ENCODE results near the gene CDIPT.
"Not testable (repeated sequence)": the region's sequence is repeated elsewhere in the genome, so short reads cannot be mapped to it uniquely, and the experiment has no call there.

Gene CDIPT

GRCh38 chr16:29897333-29897732, 34.3 kb upstream of the CDIPT start:
- no peak for DNase-seq (ENCODE audit: low read depth in 1 of 2, low spot score in 1 of 2)

DNA sequence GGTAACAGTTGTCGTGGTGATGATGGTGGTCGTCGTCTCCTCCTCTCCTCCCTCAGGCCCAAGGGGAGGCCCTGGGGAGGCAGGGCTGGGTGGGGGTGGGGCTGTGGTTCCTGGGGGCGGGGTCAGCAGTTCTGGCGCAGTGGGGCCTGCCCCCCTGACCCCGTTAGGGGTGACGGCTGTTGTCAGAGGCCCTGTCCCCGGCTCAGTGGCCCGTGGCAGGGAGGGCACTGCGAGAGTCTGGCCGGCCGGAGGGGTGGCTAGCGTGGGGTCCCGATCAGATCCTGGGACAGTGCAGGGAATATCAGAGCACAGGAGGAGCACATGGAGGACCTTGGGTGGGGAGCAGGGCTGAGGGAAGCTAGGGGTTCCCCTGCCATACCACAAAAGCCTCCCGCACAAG, 33.8 kb upstream of the CDIPT start:
- no peak for DNase-seq (ENCODE audit: low read depth in 1 of 2, low spot score in 1 of 2)

DNA sequence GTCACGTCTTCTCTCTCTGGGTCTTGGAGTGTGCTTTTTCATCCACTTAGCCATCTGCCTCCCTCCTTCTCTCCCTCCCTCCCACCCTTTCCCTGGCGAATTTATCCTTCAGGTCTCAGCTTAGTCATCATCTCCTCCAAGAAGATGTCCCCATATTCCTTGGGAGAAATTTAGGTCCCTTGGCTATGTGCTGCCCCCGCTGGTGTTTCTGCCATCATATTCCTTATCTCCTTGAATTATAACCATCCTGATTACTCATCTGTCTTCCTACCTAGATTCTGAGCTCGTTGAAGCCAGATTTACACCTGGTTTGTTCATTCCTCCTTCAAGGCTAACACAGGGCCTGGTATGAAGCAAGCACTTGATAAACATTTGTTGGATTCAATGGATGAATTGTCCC, 31.3 kb upstream of the CDIPT start:
- no peak for DNase-seq (ENCODE audit: low read depth in 1 of 2, low spot score in 1 of 2)

- no peak for DNase-seq (ENCODE audit: low read depth in 1 of 2, low spot score in 1 of 2)
These were observed 30.5 kb upstream of the CDIPT start for GRCh38 chr16:29893553-29893952.

- no peak for DNase-seq (ENCODE audit: low read depth in 1 of 2, low spot score in 1 of 2)
These were observed 29.4 kb upstream of the CDIPT start for GRCh38 chr16:29892458-29892813.

GRCh38 chr16:29891525-29892457, 28.8 kb upstream of the CDIPT start:
- DNase-seq (ENCODE audit: low read depth in 1 of 2, low spot score in 1 of 2), result no peak

DNA sequence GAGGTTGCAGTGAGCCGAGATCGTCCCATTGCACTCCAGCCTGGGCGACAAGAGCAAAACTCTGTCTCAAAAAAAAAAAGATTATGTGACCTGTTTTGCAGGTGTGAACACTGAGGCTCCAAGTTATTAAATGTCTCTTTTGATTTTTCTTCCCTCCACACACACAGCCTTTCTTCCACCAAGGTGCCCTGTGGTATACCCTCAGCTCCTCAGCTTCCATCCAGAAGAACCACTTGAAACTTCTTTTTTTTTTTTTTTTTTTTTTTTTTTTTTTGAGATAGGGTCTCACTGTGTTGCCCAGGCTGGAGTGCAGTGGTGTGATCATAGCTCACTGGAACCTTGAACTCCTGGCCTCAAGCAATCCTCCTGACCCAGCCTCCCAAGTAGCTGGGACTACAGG, 26.3 kb upstream of the CDIPT start:
- not testable (repeated sequence) for DNase-seq (ENCODE audit: low read depth in 1 of 2, low spot score in 1 of 2)

DNA sequence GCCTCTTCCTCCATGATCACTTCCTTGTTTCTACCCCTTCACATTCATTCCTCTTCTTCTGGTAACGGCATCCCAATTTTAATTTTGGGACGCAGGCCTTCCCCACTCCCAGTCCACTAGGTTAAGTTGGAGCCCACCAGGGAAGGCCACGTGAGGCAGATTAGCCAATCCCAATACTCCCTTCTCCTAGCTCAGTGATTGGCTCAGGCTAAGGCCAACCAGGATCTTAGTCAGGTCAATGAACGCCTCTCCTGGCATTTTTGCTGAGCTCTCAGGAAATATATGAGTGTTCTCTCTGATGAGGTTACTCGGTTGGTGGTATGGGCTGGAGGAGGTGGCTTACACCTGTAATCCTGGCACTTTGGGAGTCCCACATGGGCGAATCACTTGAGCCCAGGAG, 21.0 kb upstream of the CDIPT start:
- DNase-seq (ENCODE audit: low read depth in 1 of 2, low spot score in 1 of 2), result no peak

GRCh38 chr16:29881050-29881449, 18.0 kb upstream of the CDIPT start:
- no peak for DNase-seq (ENCODE audit: low read depth in 1 of 2, low spot score in 1 of 2)

GRCh38 chr16:29878172-29878571, 15.1 kb upstream of the CDIPT start:
- DNase-seq (ENCODE audit: low read depth in 1 of 2, low spot score in 1 of 2), result no peak

DNA sequence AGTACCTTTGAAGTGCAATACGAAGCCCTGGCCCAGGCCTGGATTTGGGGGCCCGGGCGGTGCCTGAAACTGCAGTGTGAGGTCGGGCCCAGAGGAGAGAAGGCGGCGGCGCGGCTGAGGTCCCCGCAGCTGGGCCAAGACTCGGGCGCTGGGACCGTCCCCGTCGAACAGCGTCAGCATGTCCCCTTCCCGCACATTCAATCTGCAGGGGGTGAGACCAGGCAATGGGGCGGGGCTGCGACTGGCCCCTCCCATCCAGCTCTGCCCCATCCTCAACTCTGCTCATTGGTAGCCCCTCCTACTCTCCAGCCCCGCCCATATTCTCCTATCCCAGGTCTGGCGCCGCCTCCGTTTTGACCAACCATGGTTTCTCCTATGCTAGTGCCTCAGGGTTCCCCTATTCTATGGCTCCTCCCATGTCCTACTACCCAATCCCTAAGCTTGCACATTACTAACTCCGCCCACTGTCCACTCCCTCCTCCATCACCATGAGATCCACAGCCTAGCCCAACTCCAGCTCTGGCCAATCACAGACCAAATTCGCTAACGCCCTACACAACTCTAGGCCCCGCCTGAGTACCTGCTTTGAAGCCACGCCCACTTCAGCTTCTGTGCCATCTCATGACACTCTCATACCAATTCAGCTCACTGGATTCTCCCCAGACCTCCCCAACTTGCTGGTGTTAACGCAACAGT, 14.4 kb upstream of the CDIPT start:
- DNase-seq (ENCODE audit: low read depth in 1 of 2, low spot score in 1 of 2), result no peak

- DNase-seq (ENCODE audit: low read depth in 1 of 2, low spot score in 1 of 2), result peak in 1 of 2 donors; percentile 13
These were observed 13.7 kb upstream of the CDIPT start for GRCh38 chr16:29876594-29877249.

- DNase-seq (ENCODE audit: low read depth in 1 of 2, low spot score in 1 of 2), result no peak
These were observed 13.2 kb upstream of the CDIPT start for GRCh38 chr16:29876217-29876593.

DNA sequence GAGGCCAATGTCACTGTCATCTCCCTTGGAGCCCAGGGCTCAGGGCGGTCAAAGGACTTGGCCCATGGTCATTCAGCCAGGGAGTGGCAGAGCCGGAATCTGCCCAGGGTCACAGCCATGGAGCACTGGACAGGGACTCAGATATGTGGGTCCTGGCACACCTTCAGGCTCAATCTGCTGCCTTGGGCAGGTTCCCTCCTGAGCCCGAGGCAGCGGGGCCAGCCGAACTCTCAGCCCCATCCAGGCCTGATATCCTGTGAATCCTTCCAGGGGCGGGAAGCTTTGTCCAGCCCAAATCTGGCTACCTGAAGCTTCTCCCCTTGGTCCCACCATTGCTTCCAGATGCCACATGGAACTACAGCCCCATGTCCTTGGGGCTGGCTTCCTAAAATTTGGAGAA, 12.2 kb upstream of the CDIPT start:
- DNase-seq (ENCODE audit: low read depth in 1 of 2, low spot score in 1 of 2), result no peak

DNA sequence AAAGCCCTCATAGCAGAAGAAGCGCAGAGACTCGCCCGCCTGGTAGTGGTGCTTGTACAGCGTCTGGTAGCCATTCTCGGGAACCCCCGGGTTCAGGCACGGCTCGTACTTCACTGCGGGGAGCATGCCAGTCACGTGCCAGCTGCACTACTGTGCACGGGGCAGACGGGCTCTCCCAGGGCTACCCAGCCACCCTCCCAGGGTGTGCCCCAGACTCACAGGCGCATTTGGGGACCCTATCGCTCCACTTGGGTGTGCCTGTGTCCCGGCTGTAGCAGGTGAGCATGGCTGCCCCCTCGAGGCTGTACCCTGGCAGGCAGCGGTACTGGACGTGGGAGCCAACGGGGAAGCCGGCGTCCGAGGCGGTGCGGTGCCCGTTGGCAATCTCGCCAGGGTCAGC, 10.3 kb upstream of the CDIPT start:
- DNase-seq (ENCODE audit: low read depth in 1 of 2, low spot score in 1 of 2), result no peak

GRCh38 chr16:29871822-29872546, 9.0 kb upstream of the CDIPT start:
- DNase-seq (ENCODE audit: low read depth in 1 of 2, low spot score in 1 of 2), result no peak

- not testable (repeated sequence) for DNase-seq (ENCODE audit: low read depth in 1 of 2, low spot score in 1 of 2)
These were observed 6.0 kb upstream of the CDIPT start for GRCh38 chr16:29869067-29869466.

DNA sequence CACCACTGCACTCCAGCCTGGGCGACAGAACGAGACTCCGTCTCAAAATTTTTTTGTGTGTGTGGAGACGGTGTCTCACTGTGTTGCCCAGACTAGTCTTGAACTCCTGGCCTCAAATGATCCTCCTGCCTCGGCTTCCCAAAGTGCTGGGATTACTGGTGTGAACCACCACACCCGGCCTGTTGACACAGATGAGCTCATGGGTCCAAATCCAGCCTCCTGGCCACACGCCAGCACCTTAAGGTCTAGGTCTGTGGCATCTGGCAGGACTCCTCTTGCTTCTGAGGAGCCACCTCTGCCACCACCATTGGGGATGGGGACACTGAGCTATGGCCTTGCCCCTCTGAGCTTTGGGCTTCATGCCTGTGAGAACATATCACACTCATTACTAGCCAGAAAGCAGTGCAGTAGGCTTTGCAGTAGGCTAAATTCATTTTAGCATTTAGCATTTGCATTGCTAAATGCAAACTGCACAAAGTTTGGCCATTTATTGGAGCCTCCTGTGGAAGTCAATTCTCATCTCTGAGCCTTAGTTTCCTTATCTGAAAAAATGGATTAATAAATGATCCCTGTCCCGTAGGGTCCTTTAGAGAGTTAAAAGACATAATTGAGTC, 5.5 kb upstream of the CDIPT start:
- no peak for DNase-seq (ENCODE audit: low read depth in 1 of 2, low spot score in 1 of 2)

- no peak for DNase-seq (ENCODE audit: low read depth in 1 of 2, low spot score in 1 of 2)
These were observed 1.2 kb upstream of the CDIPT start for GRCh38 chr16:29864205-29864604.

GRCh38 chr16:29863669-29863984, 601 bp upstream of the CDIPT start:
- DNase-seq (ENCODE audit: low read depth in 1 of 2, low spot score in 1 of 2), result no peak

DNA sequence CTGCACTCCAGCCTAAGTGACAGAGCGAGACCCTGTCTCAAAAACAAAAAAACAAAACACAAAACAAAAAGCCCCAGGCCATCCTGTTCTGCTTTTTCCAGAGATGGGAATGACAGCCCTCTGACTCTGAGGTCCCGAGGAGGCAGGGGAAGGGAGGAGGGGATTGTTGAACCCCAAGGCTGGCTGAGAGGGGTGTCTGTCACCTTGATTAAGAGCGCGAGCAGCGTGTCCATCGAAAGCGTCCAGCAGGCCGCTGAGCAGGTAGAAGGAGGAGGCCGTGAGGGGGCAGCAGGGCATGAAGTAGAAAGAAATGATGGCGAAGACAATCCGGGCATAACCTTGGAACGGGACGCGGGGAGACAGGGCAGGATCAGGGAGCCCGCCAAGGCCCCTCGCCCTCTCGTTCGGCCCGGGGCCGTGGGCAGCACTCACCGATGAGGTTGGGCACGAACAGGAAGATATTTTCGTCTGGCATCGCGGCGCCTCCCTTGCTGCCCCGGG, 593 bp downstream of the CDIPT start:
- DNase-seq (ENCODE audit: low read depth in 1 of 2, low spot score in 1 of 2), result no peak

Data from activated T-helper 1 cell treated with anti-CD3 and anti-CD28 coated beads, Interleukin-2, amount 50 U/mL, for 16 hours (primary cell).